G401 (cell line): ENCODE data around the gene AUP1. TPM values are rescaled to one million over a fixed set of nuclear protein-coding genes. Genes with fewer than 3 reads are reported as not detected.
A peak's percentile ranks its signal among the peaks of the same experiment; 100 is the strongest.

Experiments
- DNase-seq: peaks from one replicate; pipeline ENCODE4 v3.0.0-alpha.2; 2015; ENCODE audit warnings: low spot score
- in situ Hi-C: cut with HindIII; loops from 2 replicates; pipeline ENCODE4 v1.10.0; 2016; ENCODE audit warnings: low sequenced_read_pairs, mixed read lengths
- total RNA-seq: library from RNA; depleted of rRNA; stranded (reverse); fragments of >200 nt; shearing (Covaris generic); gene quantifications from 2 replicates; pipeline ENCODE4 v1.2.3, GENCODE V29; 2014

Gene AUP1
- total RNA-seq, 1 experiment from 2014 or later, result 120 TPM

DNA sequence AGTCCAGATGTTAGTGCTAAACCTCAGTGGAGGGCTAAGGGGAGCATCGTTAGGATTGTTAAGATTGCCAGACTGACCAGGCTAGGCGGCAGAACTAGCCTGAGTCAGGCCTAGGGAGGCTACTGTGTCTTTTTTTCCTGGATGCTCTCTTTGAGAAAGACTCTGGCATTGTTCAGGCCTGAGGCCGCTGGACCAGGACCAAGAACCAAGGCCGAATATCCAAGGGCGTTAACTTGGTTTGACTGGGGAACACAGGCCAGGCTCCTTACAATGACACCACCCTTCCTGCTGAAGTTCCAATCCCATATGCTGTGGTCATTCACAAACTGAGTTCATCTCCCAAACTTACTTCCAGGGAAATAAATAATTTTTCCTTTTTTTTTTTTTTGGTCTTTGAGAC, 10.8 kb upstream of the AUP1 start:
- in situ Hi-C loops, result no loop called here
- no peak for DNase-seq

DNA sequence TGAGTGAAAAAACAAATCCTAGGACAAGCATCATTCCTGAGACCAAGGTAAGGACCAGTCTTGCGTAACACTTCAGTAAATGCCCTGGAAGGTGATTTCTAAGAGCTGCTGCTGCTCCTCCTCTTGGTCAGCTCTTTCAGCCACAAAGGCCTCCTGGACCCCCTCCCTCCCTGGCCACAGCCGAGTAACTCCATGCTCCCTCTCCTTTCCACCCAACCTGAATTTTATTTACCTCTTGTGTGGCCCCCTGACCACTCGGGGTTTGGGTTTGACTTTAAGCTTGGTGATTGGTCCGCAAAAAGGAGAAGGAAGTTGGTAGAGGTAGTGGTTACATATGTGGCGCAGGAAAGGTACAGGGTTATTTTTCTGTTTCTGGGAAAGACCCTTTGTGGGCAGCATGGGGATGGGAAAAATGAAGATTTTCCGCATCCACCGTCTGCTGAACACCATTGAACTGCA, 9.4 kb upstream of the AUP1 start:
- in situ Hi-C loops, result no loop called here
- DNase-seq, result no peak

- no peak for DNase-seq
- in situ Hi-C loops, result no loop called here
These were observed 7.6 kb upstream of the AUP1 start for GRCh38 chr2:74537140-74537539.

DNA sequence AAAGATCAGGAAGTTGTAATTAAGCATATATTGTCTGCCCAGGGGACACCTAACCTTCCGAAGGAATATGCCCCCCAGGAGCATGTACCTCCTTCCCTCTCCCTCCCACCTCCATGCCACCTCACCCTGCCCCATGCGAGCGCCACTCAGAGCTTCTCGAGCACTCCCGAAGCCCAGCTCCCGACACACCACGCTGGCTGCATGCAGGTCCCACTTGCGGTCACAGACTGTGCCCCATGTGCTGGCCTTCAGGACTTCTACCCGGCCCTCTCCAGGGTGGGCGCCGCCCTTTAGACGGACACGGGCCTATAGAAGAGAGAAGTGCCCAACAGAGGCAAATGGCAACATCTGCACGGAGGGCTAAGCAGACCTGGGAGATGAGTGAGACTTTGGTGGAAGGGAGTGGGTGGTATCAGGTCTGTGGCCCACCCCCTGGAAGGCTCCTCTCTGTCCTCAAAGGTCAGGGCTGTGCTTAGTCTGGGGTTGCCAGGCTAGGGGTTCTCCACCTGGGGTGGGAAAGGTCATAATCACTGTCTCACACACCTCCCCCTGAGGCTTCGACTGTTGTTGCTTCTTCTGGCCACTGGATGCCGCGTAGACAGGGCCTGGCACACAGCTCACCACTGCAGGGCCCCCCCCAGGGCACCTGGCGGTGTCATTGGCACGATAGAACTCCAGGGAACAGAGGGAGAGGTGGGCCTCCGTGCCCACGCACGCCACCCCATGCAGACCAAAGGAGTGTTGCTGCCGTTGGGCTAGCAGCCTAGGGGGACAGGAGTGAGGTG, 6.9 kb upstream of the AUP1 start:
- in situ Hi-C loops, result no loop called here
- no peak for DNase-seq

GRCh38 chr2:74535440-74535965, 6.0 kb upstream of the AUP1 start:
- no peak for DNase-seq
- in situ Hi-C loops, result no loop called here

DNA sequence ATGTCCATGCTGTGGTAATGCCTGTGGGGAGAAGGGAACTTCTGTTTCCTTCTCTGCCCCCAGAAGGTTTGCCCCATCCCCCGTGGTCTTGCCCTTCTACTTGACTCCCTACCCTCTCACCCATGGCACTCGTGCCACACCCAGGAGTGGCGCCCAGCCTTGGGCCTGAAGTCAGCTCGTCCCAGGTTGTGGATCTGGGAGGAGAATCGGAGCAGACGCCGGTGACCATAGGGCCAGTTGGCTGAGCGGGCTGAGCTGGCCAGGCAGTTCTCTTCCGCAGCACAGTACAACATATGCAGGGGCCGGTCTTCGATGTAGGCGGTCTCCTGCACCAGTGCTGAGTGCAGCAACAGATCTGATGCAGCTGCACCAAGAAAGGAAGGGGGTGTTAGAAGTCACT, 4.9 kb upstream of the AUP1 start:
- in situ Hi-C loops, result no loop called here
- DNase-seq, result no peak

DNA sequence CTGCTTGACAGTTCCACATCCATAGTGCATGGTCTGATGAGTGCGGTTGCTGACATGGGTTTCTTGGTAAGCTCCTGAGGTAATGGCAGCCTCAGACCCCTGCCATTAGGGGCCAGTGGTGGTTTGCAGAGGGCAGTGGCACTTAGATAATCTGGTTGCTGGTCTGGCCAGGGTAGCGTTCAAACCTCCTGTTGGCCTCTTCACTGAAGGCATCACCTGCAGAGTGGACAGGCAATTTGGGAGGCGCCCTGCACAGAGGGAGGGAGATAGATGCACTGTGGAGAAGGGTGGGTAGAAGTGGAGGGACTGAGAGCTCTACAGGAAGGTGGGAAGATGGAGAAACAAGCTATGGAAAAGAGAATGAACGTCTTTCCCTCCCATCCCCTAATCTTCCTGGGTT, 4.0 kb upstream of the AUP1 start:
- in situ Hi-C loops, result no loop called here
- DNase-seq, result no peak

DNA sequence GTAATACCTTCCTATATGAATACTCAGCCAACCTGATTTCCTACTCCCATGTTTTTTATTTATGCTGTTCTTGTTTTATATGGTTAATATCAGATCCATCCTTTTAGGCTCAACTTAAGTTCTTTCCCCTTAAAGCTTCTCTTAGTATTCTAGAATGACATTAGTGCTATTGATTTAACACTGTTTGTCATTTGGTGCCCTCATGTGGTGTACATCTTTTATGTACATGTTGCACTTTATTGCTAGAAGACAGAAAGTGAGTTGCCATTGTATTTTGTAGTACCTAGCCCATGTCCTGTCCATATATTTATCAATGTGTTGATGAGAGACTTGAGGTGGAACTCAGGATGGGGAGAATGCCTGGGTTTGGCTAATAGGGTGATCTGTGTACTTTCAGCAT, 2.7 kb upstream of the AUP1 start:
- in situ Hi-C loops, result no loop called here
- peak; percentile 38 for DNase-seq

DNA sequence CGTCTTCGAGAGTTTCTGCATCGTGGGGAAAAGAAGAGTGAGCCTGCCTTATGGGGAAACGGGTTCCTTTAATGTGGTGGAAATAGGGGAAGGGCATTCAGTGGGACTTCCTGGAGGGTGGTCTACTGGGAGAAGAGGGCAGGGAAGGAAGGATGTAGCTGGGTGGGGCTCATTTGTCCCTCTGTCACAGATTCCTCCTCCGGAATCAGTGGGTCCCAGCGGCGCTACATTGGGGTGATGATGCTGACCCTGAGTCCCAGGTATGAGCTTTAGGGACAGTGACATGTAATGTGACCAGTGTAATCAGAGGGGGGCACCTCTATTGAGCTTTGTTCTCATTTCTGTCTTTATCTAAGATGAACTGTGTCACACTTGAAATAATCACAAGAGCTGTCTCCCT, 2.2 kb upstream of the AUP1 start:
- DNase-seq, result no peak
- in situ Hi-C loops, result no loop called here

- peak; percentile 32 for DNase-seq
- in situ Hi-C loops, result no loop called here
These were observed 1.0 kb upstream of the AUP1 start for GRCh38 chr2:74530239-74531187.

GRCh38 chr2:74528600-74529356, 728 bp downstream of the AUP1 start:
- in situ Hi-C loops, result no loop called here
- DNase-seq, result no peak

GRCh38 chr2:74527741-74528140, 1.8 kb downstream of the AUP1 start:
- in situ Hi-C loops, result no loop called here
- no peak for DNase-seq

DNA sequence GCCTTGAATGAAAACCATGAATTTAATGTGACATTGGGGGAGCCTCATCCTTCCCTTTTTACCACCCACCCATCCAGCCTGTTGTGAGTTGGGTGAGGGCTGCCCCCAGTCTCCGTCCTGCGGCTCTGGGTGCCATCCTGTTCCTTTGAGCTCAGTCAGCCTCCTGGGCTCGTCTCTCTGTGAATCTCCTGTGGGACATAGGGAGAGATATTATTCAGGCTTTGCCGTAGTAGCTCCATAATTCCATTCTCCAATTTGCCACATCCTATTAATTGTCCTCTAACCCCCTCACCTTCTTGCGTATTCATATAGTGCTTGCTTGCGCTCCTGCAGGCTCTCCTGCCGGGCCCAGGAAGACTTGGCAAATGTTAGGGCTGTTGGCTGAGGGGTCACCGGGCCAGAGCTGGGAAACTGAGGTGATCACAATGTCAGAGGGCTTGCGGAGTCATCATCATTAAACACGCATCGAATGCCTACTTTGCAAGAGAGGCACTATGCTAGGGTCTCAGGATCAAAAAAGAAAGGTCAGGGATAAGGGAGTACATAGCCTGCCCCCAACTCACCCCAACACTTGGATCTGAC, 2.8 kb downstream of the AUP1 start:
- no peak for DNase-seq
- in situ Hi-C loops, result no loop called here

GRCh38 chr2:74525717-74526648, 3.5 kb downstream of the AUP1 start, which contains the start of gene DQX1:
Gene DQX1, minus strand, starts transcription at chr2:74526231. Its CDS starts 502 bp downstream, at chr2:74525729.
- in situ Hi-C loops, result no loop called here
- DNase-seq, result peak; percentile 54

DNA sequence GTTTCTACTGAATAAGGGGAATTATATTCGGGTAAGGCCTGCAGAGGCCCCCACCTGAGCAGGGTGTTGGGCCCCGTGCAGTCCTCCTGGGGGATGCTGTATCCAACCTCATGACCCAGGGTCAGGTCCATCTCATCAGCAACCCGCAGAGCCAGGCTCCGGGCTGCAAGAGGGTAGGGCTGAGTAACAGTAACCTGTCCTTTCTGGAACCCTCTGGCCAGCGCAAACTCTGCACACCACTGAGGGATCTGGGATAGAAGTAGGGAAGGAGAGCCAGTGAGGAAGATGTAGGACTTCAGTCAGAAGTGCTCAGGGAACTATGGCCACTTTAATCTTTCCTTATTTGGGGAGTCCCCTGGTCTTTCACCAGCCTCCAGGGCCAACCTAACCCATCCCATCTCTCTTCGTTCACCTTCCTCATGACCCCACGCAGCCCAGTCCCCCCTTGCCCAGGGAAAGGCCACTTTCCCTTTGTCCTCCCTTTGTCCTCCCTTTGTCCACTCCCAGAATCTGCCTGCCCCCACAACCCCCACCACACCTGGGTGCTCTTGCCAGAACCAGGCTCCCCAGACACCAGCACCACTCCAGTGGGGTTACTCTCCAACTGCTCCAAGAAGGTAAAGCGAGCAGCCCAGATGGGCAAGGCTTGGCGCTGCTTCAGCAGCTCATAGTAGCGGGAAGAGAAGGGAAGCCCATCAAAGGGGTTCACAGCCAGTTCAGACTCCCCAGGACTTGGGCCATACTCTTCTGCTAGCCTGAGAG, 4.4 kb downstream of the AUP1 start:
- DNase-seq, result no peak
- in situ Hi-C loops, result no loop called here

DNA sequence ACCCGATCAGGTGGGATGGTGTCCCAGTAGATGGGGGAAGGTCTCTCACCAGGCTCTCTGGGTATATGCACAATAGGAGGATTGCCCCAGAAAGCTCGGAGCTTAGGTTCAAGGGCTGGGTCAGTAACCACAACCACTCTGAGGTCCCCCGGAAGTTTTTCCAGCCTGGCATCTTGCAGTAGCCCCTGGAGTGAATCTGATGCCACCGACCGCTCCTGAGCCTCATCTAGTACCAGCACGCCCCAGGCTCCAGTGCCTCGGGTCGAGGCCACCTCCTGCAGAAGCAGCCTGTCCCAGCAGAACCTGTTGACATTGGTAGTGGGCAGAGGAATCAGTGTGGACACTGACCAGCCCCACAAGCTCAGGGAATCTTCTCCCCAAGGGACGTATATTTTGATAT, 5.5 kb downstream of the AUP1 start:
- in situ Hi-C loops, result no loop called here
- no peak for DNase-seq

DNA sequence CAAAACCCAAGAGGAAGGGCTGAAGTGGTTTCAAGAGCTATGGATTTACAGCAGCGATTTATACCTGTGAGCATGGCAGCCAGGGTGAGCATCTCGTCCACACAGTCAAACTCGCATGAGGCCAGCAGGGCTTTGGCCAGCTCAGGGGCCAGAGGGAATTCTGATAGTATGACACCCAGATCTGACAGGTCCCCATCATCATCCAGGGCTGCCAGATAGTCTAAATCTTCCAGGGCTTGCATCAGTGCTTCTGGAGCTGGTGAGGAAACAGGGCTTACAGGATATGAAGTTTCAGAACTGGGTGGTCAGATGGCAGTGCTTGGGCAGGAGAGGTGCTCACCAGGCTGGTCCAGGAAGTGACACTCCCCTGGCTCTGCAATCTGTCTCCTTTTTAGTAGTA, 7.0 kb downstream of the AUP1 start:
- no peak for DNase-seq
- in situ Hi-C loops, result no loop called here
